CD14-positive monocyte (primary cell): ENCODE results near the gene BRPF1. TPM values are rescaled to one million over a fixed set of nuclear protein-coding genes. Genes with fewer than 3 reads are reported as not detected.

Experiments used
- DNase-seq, 3 donors: peaks; one replicate each; pipeline ENCODE4 v3.0.0-alpha.2; 2011 to 2022
- H2AFZ ChIP-seq: 2 replicates; pipeline ENCODE4 v1.6.0; 2012; ENCODE audit warnings: mild to moderate bottlenecking, low read depth, low read length, inconsistent platforms; ENCODE audit not compliant: insufficient read depth, poor library complexity, severe bottlenecking
- H3K27ac ChIP-seq, 2 donors: 1 replicate in 1 of 2; 2 replicates in 1 of 2; pipeline ENCODE4 v1.5.1; 2012 to 2013; ENCODE audit warnings: low read length in 2 of 2, control low read depth in 1 of 2, inconsistent platforms in 1 of 2, low read depth in 1 of 2, mild to moderate bottlenecking in 1 of 2
- H3K27me3 ChIP-seq, 2 donors: one replicate each; pipeline versions ENCODE4 v1.6.0 to v1.6.1; 2011 to 2013; ENCODE audit warnings: low read length in 2 of 2; ENCODE audit not compliant: control insufficient read depth in 2 of 2, insufficient read depth in 2 of 2
- H3K36me3 ChIP-seq, 2 donors: replicated peaks in 1 of 2; 1 replicate in 1 of 2; 2 replicates in 1 of 2; pipeline versions ENCODE4 v1.5.1 to v1.6.1; 2012 to 2013; ENCODE audit warnings: low read length in 2 of 2, control low read depth in 1 of 2, inconsistent platforms in 1 of 2, mild to moderate bottlenecking in 1 of 2; ENCODE audit not compliant: insufficient read depth in 2 of 2, control insufficient read depth in 1 of 2
- H3K4me1 ChIP-seq, 2 donors: 1 replicate in 1 of 2; 2 replicates in 1 of 2; pipeline versions ENCODE4 v1.5.1 to v1.6.1; 2012 to 2013; ENCODE audit warnings: low read length in 2 of 2, control low read depth in 1 of 2, inconsistent platforms in 1 of 2, mild to moderate bottlenecking in 1 of 2, moderate library complexity in 1 of 2; ENCODE audit not compliant: insufficient read depth in 2 of 2, control insufficient read depth in 1 of 2
- H3K4me2 ChIP-seq: replicated peaks from 2 replicates; pipeline ENCODE3; 2012; ENCODE audit warnings: low read length, moderate library complexity, mild to moderate bottlenecking; ENCODE audit not compliant: poor library complexity, severe bottlenecking; ENCODE audit errors: extremely low read depth
- H3K4me3 ChIP-seq, 3 experiments: fragments of 200-600 bp in 1 of 3; sonication (generic) in 1 of 3; replicated peaks in 1 of 3; 1 replicate in 2 of 3; 2 replicates in 1 of 3; pipeline ENCODE4 v1.5.1; 2011 to 2013; ENCODE audit warnings: low read length in 3 of 3, mild to moderate bottlenecking in 3 of 3, control low read depth in 2 of 3, low read depth in 2 of 3, inconsistent platforms in 1 of 3, moderate library complexity in 1 of 3
- H3K79me2 ChIP-seq: 2 replicates; pipeline ENCODE4 v1.6.0; 2012; ENCODE audit warnings: mild to moderate bottlenecking, control low read depth, inconsistent platforms, low read length, moderate library complexity; ENCODE audit not compliant: insufficient read depth
- H3K9ac ChIP-seq: 2 replicates; pipeline ENCODE4 v1.6.0; 2017; ENCODE audit warnings: low read length, mild to moderate bottlenecking; ENCODE audit not compliant: insufficient read depth, poor library complexity, severe bottlenecking
- H3K9me3 ChIP-seq, 2 donors: replicated peaks in 1 of 2; 1 replicate in 1 of 2; 2 replicates in 1 of 2; pipeline versions ENCODE4 v1.5.1 to v1.6.1; 2012 to 2013; ENCODE audit warnings: low read length in 2 of 2, control low read depth in 1 of 2; ENCODE audit not compliant: control insufficient read depth in 1 of 2, insufficient read depth in 1 of 2
- H4K20me1 ChIP-seq: 2 replicates; pipeline ENCODE4 v1.6.0; 2012; ENCODE audit warnings: mild to moderate bottlenecking, low read length, control low read depth, moderate library complexity; ENCODE audit not compliant: insufficient read depth
- H3K27ac Mint-ChIP-seq, 7 donors: one replicate each; pipeline ENCODE4 v1.8.0; 2020; ENCODE audit warnings: mild to moderate bottlenecking in 7 of 7, mixed read lengths in 7 of 7, moderate library complexity in 6 of 7, inconsistent platforms in 2 of 7
- H3K27me3 Mint-ChIP-seq, 3 donors: one replicate each; pipeline ENCODE4 v1.8.0; 2021 to 2022; ENCODE audit warnings: low read depth in 3 of 3, mild to moderate bottlenecking in 3 of 3, mixed read lengths in 3 of 3, moderate library complexity in 3 of 3, inconsistent platforms in 1 of 3
- H3K36me3 Mint-ChIP-seq, 2 donors: one replicate each; pipeline ENCODE4 v1.8.0; 2020; ENCODE audit warnings: mixed read lengths in 2 of 2, inconsistent platforms in 1 of 2, mild to moderate bottlenecking in 1 of 2
- H3K4me1 Mint-ChIP-seq: one replicate; pipeline ENCODE4 v1.8.0; 2020; ENCODE audit warnings: mild to moderate bottlenecking, mixed read lengths
- H3K4me3 Mint-ChIP-seq, 2 donors: one replicate each; pipeline ENCODE4 v1.8.0; 2020; ENCODE audit warnings: mild to moderate bottlenecking in 2 of 2, mixed read lengths in 2 of 2, moderate library complexity in 1 of 2
- H3K9me3 Mint-ChIP-seq, 7 donors: one replicate each; pipeline ENCODE4 v1.8.0; 2020 to 2022; ENCODE audit warnings: mixed read lengths in 7 of 7, mild to moderate bottlenecking in 6 of 7, moderate library complexity in 6 of 7, inconsistent platforms in 2 of 7
- CTCF ChIP-seq: fragments of 200-600 bp; IDR thresholded peaks from one replicate; pipeline ENCODE4 v1.8.0; 2022; ENCODE audit warnings: antibody characterized with exemption, mild to moderate bottlenecking
- WGBS: methylation state at CpG from one replicate; pipeline ENCODE4 v1.1.5; 2013; ENCODE audit warnings: missing lambda C conversion rate; ENCODE audit not compliant: insufficient coverage; 5-methylcytosine and 5-hydroxymethylcytosine counted together
- intact Hi-C, 2 donors: fragments of 100-400 bp; cut with micrococcal nuclease; formaldehyde crosslinking; loops; one replicate each; pipeline versions ENCODE4 v1.15.0 to v1.15.1; 2023
- polyA plus RNA-seq, 3 donors: library from polyadenylated mRNA; depleted of rRNA in 1 of 3; unstranded in 2 of 3; stranded (reverse) in 1 of 3; fragments of 300-500 nt in 2 of 3; fragments of >200 nt in 1 of 3; fragmentation: Illumina TruSeq in 2 of 3; gene quantifications; 1 replicate in 2 of 3; 2 replicates in 1 of 3; pipeline ENCODE4 v1.2.3, GENCODE V29; 2012 to 2021

BRPF1 gene
- polyA plus RNA-seq, 3 donors: 5.1 to 22.5 (median 10.4) TPM

DNA sequence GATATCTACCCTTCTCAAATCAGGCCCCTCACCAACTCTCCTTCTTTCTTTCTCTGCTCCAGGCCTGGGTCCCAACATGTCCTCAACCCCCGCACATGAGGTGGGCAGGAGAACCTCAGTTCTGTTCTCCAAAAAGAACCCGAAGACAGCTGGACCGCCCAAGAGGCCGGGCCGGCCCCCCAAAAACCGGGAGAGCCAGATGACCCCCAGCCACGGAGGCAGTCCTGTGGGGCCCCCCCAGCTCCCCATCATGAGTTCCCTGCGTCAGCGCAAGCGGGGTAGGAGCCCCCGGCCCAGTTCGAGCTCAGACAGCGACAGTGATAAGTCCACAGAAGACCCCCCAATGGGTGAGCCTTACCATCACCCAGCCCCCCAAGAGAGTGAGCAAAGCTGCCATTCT is 12.6 kb downstream of the BRPF1 start:
- Mint-ChIP-seq H3K4me3 (no peak overlapping the region), H3K36me3 (peaks cover 94 to 97% of the 10 kb centered on the region in 2 donors)
- TF ChIP-seq CTCF: no peak

DNA sequence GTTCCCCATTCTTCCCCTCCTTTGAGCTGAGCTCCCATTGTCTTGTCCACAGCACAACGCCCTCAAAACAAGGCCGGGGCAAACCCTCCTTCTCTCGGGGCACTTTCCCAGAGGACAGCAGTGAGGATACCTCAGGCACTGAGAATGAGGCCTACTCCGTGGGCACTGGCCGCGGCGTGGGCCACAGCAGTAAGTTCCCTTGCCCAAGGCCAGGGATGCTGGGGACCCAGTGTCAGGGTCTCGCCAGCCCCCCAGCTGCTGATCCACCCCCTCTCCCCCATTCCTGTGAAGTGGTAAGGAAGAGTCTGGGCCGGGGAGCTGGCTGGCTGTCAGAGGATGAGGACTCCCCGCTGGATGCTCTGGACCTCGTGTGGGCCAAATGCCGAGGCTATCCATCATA is 14.0 kb downstream of the BRPF1 start:
- Mint-ChIP-seq H3K27me3 (peaks cover 0 to 2% (median 0%) of the 10 kb centered on the region in 3 donors), H3K4me3 (no peak overlapping the region), H3K36me3 (peaks cover 81 to 83% of the 10 kb centered on the region in 2 donors), H3K4me1 (peaks cover 13% of the 10 kb centered on the region), H3K27ac (no peak overlapping the region), H3K9me3 (no peaks in the 10 kb centered on the region)
- no peaks in the 10 kb centered on the region for H3K9me3 ChIP-seq
- H3K36me3 ChIP-seq: peaks cover 79 to 82% of the 10 kb centered on the region in 2 donors
- H4K20me1 ChIP-seq: peaks cover 22% of the 10 kb centered on the region
- no peaks in the 10 kb centered on the region for H3K27me3 ChIP-seq
- intact Hi-C loops: no loop called here
- TF ChIP-seq CTCF: no peak
- H3K79me2 ChIP-seq: peaks cover 4% of the 10 kb centered on the region
- H3K4me3 ChIP-seq: no peak overlapping the region
- no peak overlapping the region for H3K4me2 ChIP-seq
- no peak overlapping the region for H2AFZ ChIP-seq
- peaks cover 11 to 14% of the 10 kb centered on the region in 2 donors for H3K4me1 ChIP-seq
- WGBS: 93% methylated on average over 7 of the region's 12 CpGs
- no peak overlapping the region for H3K9ac ChIP-seq
- no peak overlapping the region for H3K27ac ChIP-seq
- DNase-seq: no peak

More for the DNA sequence above, 12.6 kb downstream of the BRPF1 start:
- no peaks in the 10 kb centered on the region for H3K27me3 ChIP-seq
- peaks cover 4 to 6% of the 10 kb centered on the region in 2 donors for H3K4me1 ChIP-seq
- Mint-ChIP-seq H3K27ac (peak overlapping the region in 3 of 7 donors; percentile 14 to 67 (median 23)), H3K4me1 (peaks cover 4% of the 10 kb centered on the region), H3K27me3 (peaks cover 0 to 2% (median 0%) of the 10 kb centered on the region in 3 donors), H3K9me3 (no peaks in the 10 kb centered on the region)
- intact Hi-C loops: no loop called here
- peaks cover 32% of the 10 kb centered on the region for H4K20me1 ChIP-seq
- no peak overlapping the region for H3K27ac ChIP-seq
- no peak overlapping the region for H3K4me3 ChIP-seq
- H3K9ac ChIP-seq: no peak overlapping the region
- H3K9me3 ChIP-seq: no peaks in the 10 kb centered on the region
- 96% methylated on average over 8 of the region's 13 CpGs for WGBS
- no peak overlapping the region for H3K4me2 ChIP-seq
- H2AFZ ChIP-seq: no peak overlapping the region
- H3K36me3 ChIP-seq: peaks cover 93 to 95% of the 10 kb centered on the region in 2 donors
- peaks cover 8% of the 10 kb centered on the region for H3K79me2 ChIP-seq
- DNase-seq: no peak
